Breast epithelium (tissue), 4 donors: ENCODE measurements around the gene CRACDL. TPM values are rescaled to one million over a fixed set of nuclear protein-coding genes. Genes with fewer than 3 reads are reported as not detected.

Experiments
- DNase-seq, 2 donors: peaks; one replicate each; pipeline ENCODE4 v3.0.0-alpha.2; 2019; ENCODE audit warnings: low spot score in 2 of 2
- H3K27ac ChIP-seq, 2 donors: fragments of 200-600 bp; sonication (generic) in 1 of 2; one replicate each; pipeline ENCODE4 v1.5.1; 2016 to 2019; ENCODE audit warnings: mild to moderate bottlenecking in 1 of 2
- H3K27me3 ChIP-seq, 2 donors: fragments of 200-600 bp; sonication (generic) in 1 of 2; one replicate each; pipeline versions ENCODE4 v1.5.1 to v1.6.0; 2017 to 2019; ENCODE audit warnings: control low read depth in 1 of 2, mild to moderate bottlenecking in 1 of 2
- H3K36me3 ChIP-seq: fragments of 200-600 bp; one replicate; pipeline ENCODE4 v1.5.1; 2019
- H3K4me1 ChIP-seq, 2 donors: fragments of 200-600 bp; sonication (generic); one replicate each; pipeline ENCODE4 v1.5.1; 2016 to 2019; ENCODE audit warnings: control low read depth in 1 of 2
- H3K4me3 ChIP-seq, 3 donors: fragments of 200-600 bp; sonication (generic); 1 replicate in 2 of 3; 2 replicates in 1 of 3; pipeline ENCODE4 v1.5.1; 2016 to 2019; ENCODE audit warnings: mild to moderate bottlenecking in 3 of 3, moderate library complexity in 2 of 3
- H3K9me3 ChIP-seq, 2 donors: fragments of 200-600 bp; sonication (generic) in 1 of 2; one replicate each; pipeline ENCODE4 v1.5.1; 2016 to 2019; ENCODE audit warnings: control low read depth in 1 of 2
- CTCF ChIP-seq, 3 donors: fragments of 450-650 bp; IDR thresholded peaks; one replicate each; pipeline ENCODE4 v1.5.1; 2016 to 2017; ENCODE audit warnings: antibody characterized with exemption in 3 of 3, mild to moderate bottlenecking in 3 of 3, moderate library complexity in 3 of 3
- POLR2A ChIP-seq: fragments of 450-650 bp; IDR thresholded peaks from one replicate; pipeline ENCODE4 v1.6.1; 2016; ENCODE audit warnings: antibody characterized with exemption, mild to moderate bottlenecking, moderate library complexity
- POLR2AphosphoS5 ChIP-seq, 3 donors: sonication (generic); formaldehyde crosslinking; IDR thresholded peaks; one replicate each; pipeline ENCODE4 v1.6.1; 2017; ENCODE audit warnings: antibody characterized with exemption in 3 of 3
- intact Hi-C: fragments of 100-400 bp; cut with DNase I; formaldehyde crosslinking; loops from one replicate; pipeline ENCODE4 v1.15.1; 2023; ENCODE audit warnings: low total_unique reads
- total RNA-seq, 3 donors: library from RNA; depleted of rRNA; stranded (reverse); fragments of >200 nt; gene quantifications; one replicate each; pipeline ENCODE4 v1.1.0, GENCODE V29; 2016

Gene CRACDL
- total RNA-seq, 3 donors from 2014 or later, result 0.96 to 12.1 (median 10.8) TPM

GRCh38 chr2:98893911-98894321 is 42.1 kb downstream of the CRACDL start:
- no peak for DNase-seq
- Histone ChIP-seq H3K4me3 (no peak overlapping the region), H3K9me3 (no peaks in the 10 kb centered on the region), H3K36me3 (no peaks in the 10 kb centered on the region), H3K27ac (no peak overlapping the region), H3K27me3 (no peaks in the 10 kb centered on the region), H3K4me1 (no peaks in the 10 kb centered on the region)
- no peak for TF ChIP-seq CTCF (IDR thresholded peaks at IDR 0.05)
- TF ChIP-seq POLR2AphosphoS5 (IDR thresholded peaks at IDR 0.05), result no peak
- no peak for TF ChIP-seq POLR2A
- intact Hi-C loops, result no loop called here

GRCh38 chr2:98892871-98893270 is 43.2 kb downstream of the CRACDL start:
- Histone ChIP-seq H3K36me3 (no peaks in the 10 kb centered on the region), H3K27ac (no peak overlapping the region), H3K27me3 (no peaks in the 10 kb centered on the region), H3K9me3 (peaks cover 0 to 8% of the 10 kb centered on the region in 2 donors), H3K4me1 (no peaks in the 10 kb centered on the region), H3K4me3 (no peak overlapping the region)
- TF ChIP-seq POLR2A (no peak), CTCF (IDR thresholded peaks at IDR 0.05) (no peak), POLR2AphosphoS5 (IDR thresholded peaks at IDR 0.05) (no peak)
- intact Hi-C loops, result no loop called here
- DNase-seq, result no peak

- no peak overlapping the region for H3K27ac ChIP-seq
- no peak overlapping the region for H3K4me3 ChIP-seq
- H3K36me3 ChIP-seq, result no peaks in the 10 kb centered on the region
- intact Hi-C loops, result no loop called here
- H3K9me3 ChIP-seq, result peaks cover 0 to 20% of the 10 kb centered on the region in 2 donors
- no peaks in the 10 kb centered on the region for H3K4me1 ChIP-seq
- no peak for TF ChIP-seq POLR2A
- TF ChIP-seq POLR2AphosphoS5 (IDR thresholded peaks at IDR 0.05), result no peak
- no peak for TF ChIP-seq CTCF (IDR thresholded peaks at IDR 0.05)
- no peak for DNase-seq
- no peaks in the 10 kb centered on the region for H3K27me3 ChIP-seq
Observed at GRCh38 chr2:98891591-98891990, 44.4 kb downstream of the CRACDL start.

- H3K36me3 ChIP-seq, result no peaks in the 10 kb centered on the region
- no peak overlapping the region for H3K4me3 ChIP-seq
- H3K27ac ChIP-seq, result no peak overlapping the region
- no peak for TF ChIP-seq CTCF (IDR thresholded peaks at IDR 0.05)
- no peaks in the 10 kb centered on the region for H3K4me1 ChIP-seq
- peaks cover 0 to 26% of the 10 kb centered on the region in 2 donors for H3K9me3 ChIP-seq
- H3K27me3 ChIP-seq, result no peaks in the 10 kb centered on the region
- no peak for DNase-seq
- intact Hi-C loops, result no loop called here
Observed at GRCh38 chr2:98886066-98886554, 49.9 kb downstream of the CRACDL start.

GRCh38 chr2:98884658-98885057 is 51.4 kb downstream of the CRACDL start:
- DNase-seq, result no peak
- no peak for TF ChIP-seq CTCF (IDR thresholded peaks at IDR 0.05)
- no peak for TF ChIP-seq POLR2A
- TF ChIP-seq POLR2AphosphoS5 (IDR thresholded peaks at IDR 0.05), result no peak
- intact Hi-C loops, result no loop called here

More at GRCh38 chr2:98884658-98885057, 51.4 kb downstream of the CRACDL start:
- Histone ChIP-seq H3K9me3 (peaks cover 0 to 26% of the 10 kb centered on the region in 2 donors), H3K27me3 (no peaks in the 10 kb centered on the region), H3K4me1 (no peaks in the 10 kb centered on the region), H3K36me3 (no peaks in the 10 kb centered on the region), H3K27ac (no peak overlapping the region), H3K4me3 (no peak overlapping the region)
